Measurements from ENCODE around the gene KRTAP6-3. TPM values are rescaled to one million over a fixed set of nuclear protein-coding genes. Genes with fewer than 3 reads are reported as not detected.

The KRTAP6-3 gene
- total RNA-seq, 1 donor from 2014 or later = not detected

DNA sequence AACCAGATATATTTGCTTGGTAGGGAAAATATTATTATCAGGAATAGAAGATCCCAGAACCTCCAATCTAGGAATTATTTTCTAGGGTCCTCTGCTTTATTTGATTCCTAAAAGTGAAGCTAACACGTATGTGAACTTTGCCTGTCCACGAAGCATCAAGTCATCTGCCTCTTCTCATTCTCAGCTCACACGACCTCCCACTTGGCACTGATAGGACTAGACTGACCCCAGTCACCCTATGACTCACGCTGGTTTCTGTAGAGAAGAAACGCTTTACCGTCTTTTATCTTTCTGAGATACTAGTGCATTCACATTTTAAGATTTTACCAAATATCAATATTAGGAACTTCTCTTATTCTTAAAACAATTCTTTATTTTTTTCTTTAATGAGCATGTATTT is 29.2 kb upstream of the KRTAP6-3 start:
- H3K9me3 Mint-ChIP-seq (ENCODE audit: low read depth) = peaks cover 12% of the 10 kb centered on the region
- H3K4me1 Mint-ChIP-seq (ENCODE audit: low read depth) = no peaks in the 10 kb centered on the region
- H3K36me3 Mint-ChIP-seq (ENCODE audit: insufficient read depth) = no peaks in the 10 kb centered on the region
- no peak for DNase-seq (ENCODE audit: low spot score, unreplicated experiment)
- TF ChIP-seq, protein P1, sequence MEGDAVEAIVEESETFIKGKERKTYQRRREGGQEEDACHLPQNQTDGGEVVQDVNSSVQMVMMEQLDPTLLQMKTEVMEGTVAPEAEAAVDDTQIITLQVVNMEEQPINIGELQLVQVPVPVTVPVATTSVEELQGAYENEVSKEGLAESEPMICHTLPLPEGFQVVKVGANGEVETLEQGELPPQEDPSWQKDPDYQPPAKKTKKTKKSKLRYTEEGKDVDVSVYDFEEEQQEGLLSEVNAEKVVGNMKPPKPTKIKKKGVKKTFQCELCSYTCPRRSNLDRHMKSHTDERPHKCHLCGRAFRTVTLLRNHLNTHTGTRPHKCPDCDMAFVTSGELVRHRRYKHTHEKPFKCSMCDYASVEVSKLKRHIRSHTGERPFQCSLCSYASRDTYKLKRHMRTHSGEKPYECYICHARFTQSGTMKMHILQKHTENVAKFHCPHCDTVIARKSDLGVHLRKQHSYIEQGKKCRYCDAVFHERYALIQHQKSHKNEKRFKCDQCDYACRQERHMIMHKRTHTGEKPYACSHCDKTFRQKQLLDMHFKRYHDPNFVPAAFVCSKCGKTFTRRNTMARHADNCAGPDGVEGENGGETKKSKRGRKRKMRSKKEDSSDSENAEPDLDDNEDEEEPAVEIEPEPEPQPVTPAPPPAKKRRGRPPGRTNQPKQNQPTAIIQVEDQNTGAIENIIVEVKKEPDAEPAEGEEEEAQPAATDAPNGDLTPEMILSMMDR (IDR thresholded peaks at IDR 0.05; ENCODE audit: unreplicated experiment) = no peak
- H3K4me3 Mint-ChIP-seq (ENCODE audit: low read depth) = no peak overlapping the region
- no peak overlapping the region for H3K27ac Mint-ChIP-seq
- no peaks in the 10 kb centered on the region for H3K27me3 Mint-ChIP-seq

DNA sequence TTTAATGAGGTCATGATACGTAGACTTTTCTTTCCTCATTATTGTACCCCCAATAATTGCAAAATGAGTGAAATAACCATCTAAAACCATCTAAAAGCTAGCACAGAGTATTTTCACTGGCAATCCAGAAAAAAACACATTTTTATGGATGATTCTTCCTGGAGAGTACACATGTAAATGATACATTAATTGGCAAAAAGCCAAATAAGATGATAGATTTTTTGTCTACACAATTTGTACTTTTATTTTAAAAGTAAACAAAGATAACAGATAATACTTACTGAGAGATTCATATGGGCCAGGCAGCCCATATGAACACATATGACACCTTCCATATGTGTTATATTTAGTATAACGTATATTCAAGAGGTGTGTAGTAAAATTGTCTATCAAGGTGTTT is 28.6 kb upstream of the KRTAP6-3 start:
- H3K4me1 Mint-ChIP-seq (ENCODE audit: low read depth) = no peaks in the 10 kb centered on the region
- H3K4me3 Mint-ChIP-seq (ENCODE audit: low read depth) = no peak overlapping the region
- no peaks in the 10 kb centered on the region for H3K36me3 Mint-ChIP-seq (ENCODE audit: insufficient read depth)
- H3K27me3 Mint-ChIP-seq = no peaks in the 10 kb centered on the region
- TF ChIP-seq, protein P1 (IDR thresholded peaks at IDR 0.05; ENCODE audit: unreplicated experiment) = no peak
- H3K9me3 Mint-ChIP-seq (ENCODE audit: low read depth) = peaks cover 13% of the 10 kb centered on the region
- no peak for DNase-seq (ENCODE audit: low spot score, unreplicated experiment)
- no peak overlapping the region for H3K27ac Mint-ChIP-seq

DNA sequence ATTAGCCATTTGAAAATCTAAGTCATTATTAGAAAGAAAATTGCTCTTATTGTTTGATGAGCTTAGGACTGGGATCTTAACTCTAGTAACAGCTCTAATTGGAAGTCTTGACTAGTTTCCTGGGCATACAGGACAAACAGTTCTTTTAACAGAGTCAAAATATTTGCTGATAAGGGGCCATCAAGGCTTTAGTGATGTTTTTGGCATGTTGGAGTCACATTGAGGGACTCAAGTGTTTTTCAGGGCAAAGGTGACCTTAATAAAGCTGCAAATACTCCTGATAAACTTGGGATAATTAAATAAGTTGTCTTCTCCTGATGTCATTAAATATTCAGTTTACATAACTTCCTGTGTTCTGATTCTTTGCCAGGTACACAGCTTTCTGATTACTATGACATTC is 24.6 kb upstream of the KRTAP6-3 start:
- no peaks in the 10 kb centered on the region for H3K36me3 Mint-ChIP-seq (ENCODE audit: insufficient read depth)
- no peak overlapping the region for H3K4me3 Mint-ChIP-seq (ENCODE audit: low read depth)
- no peak for DNase-seq (ENCODE audit: low spot score, unreplicated experiment)

DNA sequence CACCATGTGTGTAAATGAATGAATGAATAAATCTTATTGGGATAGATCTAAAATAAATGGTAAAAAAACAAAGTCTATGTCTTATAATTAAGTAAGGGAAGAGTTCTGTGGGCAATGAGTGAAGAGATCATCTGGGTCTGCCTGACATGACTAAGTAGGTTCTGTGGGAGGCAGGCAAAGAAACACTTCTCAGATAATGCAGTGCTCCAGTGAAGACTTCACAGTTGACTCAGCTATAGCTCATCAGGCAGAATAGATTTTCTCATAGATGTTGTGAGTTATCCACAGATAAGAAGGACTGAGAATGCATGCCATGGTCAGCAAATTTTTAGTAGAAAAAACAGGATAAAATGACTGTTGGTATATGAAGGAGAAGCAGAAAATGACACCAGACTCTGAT is 14.5 kb upstream of the KRTAP6-3 start:
- TF ChIP-seq, protein P1 (IDR thresholded peaks at IDR 0.05; ENCODE audit: unreplicated experiment) = no peak
- H3K4me1 Mint-ChIP-seq (ENCODE audit: low read depth) = no peaks in the 10 kb centered on the region
- DNase-seq (ENCODE audit: low spot score, unreplicated experiment) = no peak
- H3K9me3 Mint-ChIP-seq (ENCODE audit: low read depth) = peaks cover 9% of the 10 kb centered on the region
- no peaks in the 10 kb centered on the region for H3K36me3 Mint-ChIP-seq (ENCODE audit: insufficient read depth)
- no peak overlapping the region for H3K27ac Mint-ChIP-seq
- H3K27me3 Mint-ChIP-seq = peaks cover 3% of the 10 kb centered on the region
- H3K4me3 Mint-ChIP-seq (ENCODE audit: low read depth) = no peak overlapping the region

More for the DNA sequence above, 24.6 kb upstream of the KRTAP6-3 start:
- H3K9me3 Mint-ChIP-seq (ENCODE audit: low read depth) = peaks cover 18% of the 10 kb centered on the region
- H3K4me1 Mint-ChIP-seq (ENCODE audit: low read depth) = no peaks in the 10 kb centered on the region
- TF ChIP-seq, protein P1 (IDR thresholded peaks at IDR 0.05; ENCODE audit: unreplicated experiment) = no peak
- H3K27me3 Mint-ChIP-seq = peaks cover 3% of the 10 kb centered on the region
- H3K27ac Mint-ChIP-seq = no peak overlapping the region

DNA sequence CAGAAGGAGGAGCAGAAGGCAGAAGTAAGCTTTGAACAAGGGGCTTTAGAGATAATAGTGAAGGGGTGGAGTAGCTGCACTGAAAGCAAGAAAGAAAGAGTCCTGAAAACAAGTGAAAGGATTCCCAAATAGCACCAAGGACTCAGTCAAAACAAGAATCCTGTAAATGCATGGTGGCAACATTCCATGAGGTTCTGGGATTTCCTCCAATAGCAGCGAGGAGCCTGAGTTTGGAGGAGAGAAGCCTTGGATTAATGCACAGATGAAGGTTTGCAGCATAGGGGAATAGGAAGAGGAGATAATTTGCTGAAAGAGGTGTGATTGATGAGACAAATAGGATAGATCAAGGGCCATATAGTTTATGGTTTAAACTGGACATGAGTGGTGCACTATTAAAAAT is 12.9 kb upstream of the KRTAP6-3 start:
- no peak for DNase-seq (ENCODE audit: low spot score, unreplicated experiment)
- Mint-ChIP-seq H3K36me3 (ENCODE audit: insufficient read depth) (no peaks in the 10 kb centered on the region), H3K4me3 (ENCODE audit: low read depth) (no peak overlapping the region)

More for the DNA sequence above, 12.9 kb upstream of the KRTAP6-3 start:
- Mint-ChIP-seq H3K9me3 (ENCODE audit: low read depth) (peaks cover 3% of the 10 kb centered on the region), H3K27me3 (peaks cover 3% of the 10 kb centered on the region), H3K4me1 (ENCODE audit: low read depth) (no peaks in the 10 kb centered on the region), H3K27ac (no peak overlapping the region)
- TF ChIP-seq, protein P1 (IDR thresholded peaks at IDR 0.05; ENCODE audit: unreplicated experiment) = no peak

All from progenitor cell of endocrine pancreas (in vitro differentiated cells).